HL-60 (cell line): ENCODE results near the gene PLCB1.

Experiments
- CTCF ChIP-seq: IDR thresholded peaks from one replicate; pipeline ENCODE4 v1.5.1; 2011; ENCODE audit warnings: low read length, control low read depth, inconsistent platforms; ENCODE audit not compliant: insufficient read depth
- GABPA ChIP-seq: IDR thresholded peaks from 2 replicates; pipeline ENCODE4 v1.6.1; 2012; ENCODE audit warnings: low read depth
- POLR2AphosphoS5 ChIP-seq: IDR thresholded peaks from 2 replicates; pipeline ENCODE4 v1.6.1; 2012; ENCODE audit warnings: low read depth
- REST ChIP-seq: IDR thresholded peaks from 2 replicates; pipeline ENCODE4 v1.6.1; 2012; ENCODE audit warnings: low read depth; ENCODE audit not compliant: insufficient replicate concordance
- SPI1 ChIP-seq: IDR thresholded peaks from 2 replicates; pipeline ENCODE4 v1.6.1; 2012; ENCODE audit warnings: low read depth, mild to moderate bottlenecking, borderline replicate concordance

GRCh38 chr20:8844179-8844578 lies 712.1 kb downstream of the PLCB1 start:
- no peak for TF ChIP-seq CTCF
- TF ChIP-seq POLR2AphosphoS5 = no peak
- TF ChIP-seq REST = no peak
- no peak for TF ChIP-seq SPI1
- no peak for TF ChIP-seq GABPA
